HCT116 (cell line): ENCODE data around the gene TMEM51. TPM values are rescaled to one million over a fixed set of nuclear protein-coding genes. Genes with fewer than 3 reads are reported as not detected.

Experiments
- ATAC-seq: fragments of 200-7000 bp; cut with Tn5 transposase; 2 replicates; pipeline ENCODE4 v1.9.1; 2020; ENCODE audit warnings: mild to moderate bottlenecking, moderate library complexity
- BruUV-seq: library from RNA; stranded (reverse); fragments of 400-500 nt; replicated peaks from 2 replicates; lab custom pipeline; 2021; lab: Mats Ljungman, UMichigan
- CTCF ChIA-PET: fragments of 300-600 bp; sonication (Branson Sonifier 250); formaldehyde crosslinking; loops from one replicate; lab custom pipeline; 2021; ENCODE audit warnings: antibody characterized with exemption; lab: Charles Lee
- POLR2A ChIA-PET: fragments of 300-600, 350-600 bp; sonication (Branson Sonifier 250); formaldehyde crosslinking; loops from one replicate; lab custom pipeline; 2021; ENCODE audit warnings: antibody characterized with exemption; lab: Charles Lee
- RAD21 ChIA-PET, 2 experiments: fragments of 300-600 bp; sonication (Branson Sonifier 250); formaldehyde crosslinking; loops; one replicate each; lab custom pipeline; 2023; ENCODE audit warnings: low total read pairs in 2 of 2; ENCODE audit not compliant: uncharacterized antibody in 2 of 2, unreplicated experiment in 2 of 2, low non-redundant PET in 1 of 2; lab: Charles Lee
- DNase-seq: peaks from one replicate; pipeline ENCODE4 v3.0.0-alpha.2; 2010; ENCODE audit warnings: low read depth, low spot score
- H2AFZ ChIP-seq: fragments of 200-600 bp; shearing (Covaris generic), sonication (generic); 2 replicates; pipeline ENCODE4 v1.6.1; 2017; ENCODE audit warnings: low read depth, mixed run types, mixed read lengths, antibody characterized with exemption, low read length; ENCODE audit not compliant: poor library complexity, severe bottlenecking
- H3K27ac ChIP-seq: 2 replicates; pipeline ENCODE4 v1.5.1; 2012; ENCODE audit warnings: low read depth, low read length
- H3K27me3 ChIP-seq: fragments of 200-600 bp; sonication (generic); 2 replicates; pipeline ENCODE4 v1.6.1; 2016; ENCODE audit warnings: mixed run types, low read length, mixed read lengths; ENCODE audit not compliant: insufficient read depth
- H3K36me3 ChIP-seq, 2 experiments: fragments of 200-500 bp in 1 of 2; fragments of 200-600 bp in 1 of 2; sonication (Bioruptor generic) in 1 of 2; sonication (generic) in 1 of 2; 2 replicates each; pipeline versions ENCODE4 v1.5.1 to v1.6.1; 2014 to 2016; ENCODE audit warnings: low read length in 2 of 2, inconsistent platforms in 1 of 2, mixed read lengths in 1 of 2, mixed run types in 1 of 2; ENCODE audit not compliant: insufficient read depth in 2 of 2, control insufficient read depth in 1 of 2
- H3K4me1 ChIP-seq, 2 experiments: fragments of 200-600 bp in 1 of 2; sonication (generic) in 1 of 2; 2 replicates each; pipeline versions ENCODE4 v1.5.1 to v1.6.1; 2012 to 2017; ENCODE audit warnings: low read length in 2 of 2, inconsistent platforms in 1 of 2, mild to moderate bottlenecking in 1 of 2, mixed read lengths in 1 of 2, mixed run types in 1 of 2, moderate library complexity in 1 of 2; ENCODE audit not compliant: insufficient read depth in 2 of 2, control insufficient read depth in 1 of 2
- H3K4me2 ChIP-seq: fragments of 200-600 bp; sonication (generic); 2 replicates; pipeline ENCODE4 v1.6.1; 2017; ENCODE audit warnings: mixed run types, low read length, mixed read lengths
- H3K4me3 ChIP-seq, 2 experiments: fragments of 200-600 bp in 1 of 2; sonication (generic) in 1 of 2; replicated peaks in 1 of 2; 2 replicates each; pipeline ENCODE4 v1.5.1; 2011 to 2016; ENCODE audit warnings: low read length in 2 of 2, control low read depth in 1 of 2, low read depth in 1 of 2, mild to moderate bottlenecking in 1 of 2, mixed read lengths in 1 of 2, mixed run types in 1 of 2
- H3K79me2 ChIP-seq: fragments of 200-600 bp; sonication (generic); 2 replicates; pipeline ENCODE4 v1.6.1; 2017; ENCODE audit warnings: mild to moderate bottlenecking, mixed run types, low read length, moderate library complexity, mixed read lengths; ENCODE audit not compliant: insufficient read depth
- H3K9ac ChIP-seq: fragments of 200-600 bp; sonication (generic); 2 replicates; pipeline ENCODE4 v1.6.1; 2016; ENCODE audit warnings: low read length, mixed read lengths
- H3K9me2 ChIP-seq: fragments of 200-600 bp; sonication (generic), shearing (Covaris generic); 2 replicates; pipeline ENCODE4 v1.6.1; 2017; ENCODE audit warnings: mixed run types, mild to moderate bottlenecking, moderate library complexity; ENCODE audit not compliant: insufficient read depth
- H3K9me3 ChIP-seq, 2 experiments: fragments of 200-500 bp in 1 of 2; fragments of 200-600 bp in 1 of 2; sonication (Bioruptor generic) in 1 of 2; sonication (generic) in 1 of 2; 2 replicates each; pipeline ENCODE4 v1.6.1; 2014 to 2017; ENCODE audit warnings: low read length in 2 of 2, mixed read lengths in 2 of 2, inconsistent platforms in 1 of 2, low read depth in 1 of 2, mild to moderate bottlenecking in 1 of 2, mixed run types in 1 of 2, moderate library complexity in 1 of 2; ENCODE audit not compliant: control insufficient read depth in 1 of 2, insufficient read depth in 1 of 2
- H4K20me1 ChIP-seq: fragments of 200-600 bp; sonication (generic), shearing (Covaris generic); 2 replicates; pipeline ENCODE4 v1.6.1; 2017; ENCODE audit warnings: mixed run types, mild to moderate bottlenecking, moderate library complexity; ENCODE audit not compliant: insufficient read depth
- CTCF ChIP-seq, 3 experiments: fragments of 200-600 bp in 1 of 3; sonication (generic) in 1 of 3; IDR thresholded peaks in 2 of 3; conservative IDR thresholded peaks in 1 of 3; 2 replicates each; pipeline ENCODE4 v1.5.1; 2012 to 2017; ENCODE audit warnings: low read depth in 2 of 3, low read length in 2 of 3, antibody characterized with exemption in 1 of 3, borderline replicate concordance in 1 of 3, control low read depth in 1 of 3, mild to moderate bottlenecking in 1 of 3, mixed read lengths in 1 of 3, mixed run types in 1 of 3, moderate library complexity in 1 of 3; ENCODE audit not compliant: insufficient read depth in 1 of 3
- SP1 ChIP-seq: IDR thresholded peaks from 2 replicates; pipeline ENCODE4 v1.6.1; 2012; ENCODE audit warnings: low read depth
- YY1 ChIP-seq: IDR thresholded peaks from 2 replicates; pipeline ENCODE4 v1.6.1; 2011; ENCODE audit warnings: low read length, low read depth, moderate library complexity, mild to moderate bottlenecking; ENCODE audit not compliant: insufficient replicate concordance; ENCODE audit errors: extremely low read depth
- intact Hi-C: fragments of 100-400 bp; cut with micrococcal nuclease; formaldehyde crosslinking; loops from 2 replicates; pipeline ENCODE4 v1.10.0; 2022
- total RNA-seq: library from RNA; stranded (reverse); gene quantifications from one replicate; pipeline ENCODE4 v1.2.1, GENCODE V29; 2021; ENCODE audit not compliant: unreplicated experiment
- TF ChIP-seq, protein P1 (sequence below): IDR thresholded peaks from 2 replicates; pipeline ENCODE4 v1.6.1; 2012; ENCODE audit warnings: low read depth

Gene TMEM51
- total RNA-seq, 1 experiment from 2014 or later = 16.6 TPM

DNA sequence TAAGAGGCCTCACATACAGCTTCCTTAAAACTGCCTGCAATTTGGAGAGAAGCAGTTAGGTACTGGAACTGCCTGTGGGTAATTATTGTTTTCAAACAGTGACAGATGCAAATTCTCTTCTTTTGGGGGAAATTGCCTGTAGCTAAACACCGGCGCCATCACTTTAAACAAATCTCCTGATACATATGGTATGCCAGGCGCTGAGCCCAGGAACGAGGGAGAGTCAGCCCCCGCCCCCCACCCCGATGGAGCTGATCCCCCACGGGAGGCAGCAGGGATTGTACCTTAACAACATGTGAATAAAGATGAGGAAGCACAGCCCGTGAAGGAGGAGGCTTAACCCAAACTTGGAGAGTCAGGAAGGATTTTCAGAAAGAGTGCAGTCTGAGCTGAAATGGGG, 7.1 kb downstream of the TMEM51 start:
- Histone ChIP-seq H3K4me2 (no peak overlapping the region), H3K27ac (no peak overlapping the region), H3K36me3 (no peaks in the 10 kb centered on the region), H2AFZ (no peak overlapping the region), H3K4me1 (peaks cover 7 to 33% of the 10 kb centered on the region in 2 experiments; a peak in 2 of 4 replicates), H3K79me2 (peaks cover 96% of the 10 kb centered on the region), H4K20me1 (peaks cover 3% of the 10 kb centered on the region; the same call in 1 of the 2 replicates), H3K9me2 (no peaks in the 10 kb centered on the region), H3K27me3 (no peaks in the 10 kb centered on the region), H3K9me3 (no peaks in the 10 kb centered on the region), H3K4me3 (no peak overlapping the region), H3K9ac (no peak overlapping the region)
- intact Hi-C loops = no loop called here
- POLR2A ChIA-PET = no interaction called here
- TF ChIP-seq YY1 = no peak
- no peak for TF ChIP-seq SP1
- TF ChIP-seq, protein P1, sequence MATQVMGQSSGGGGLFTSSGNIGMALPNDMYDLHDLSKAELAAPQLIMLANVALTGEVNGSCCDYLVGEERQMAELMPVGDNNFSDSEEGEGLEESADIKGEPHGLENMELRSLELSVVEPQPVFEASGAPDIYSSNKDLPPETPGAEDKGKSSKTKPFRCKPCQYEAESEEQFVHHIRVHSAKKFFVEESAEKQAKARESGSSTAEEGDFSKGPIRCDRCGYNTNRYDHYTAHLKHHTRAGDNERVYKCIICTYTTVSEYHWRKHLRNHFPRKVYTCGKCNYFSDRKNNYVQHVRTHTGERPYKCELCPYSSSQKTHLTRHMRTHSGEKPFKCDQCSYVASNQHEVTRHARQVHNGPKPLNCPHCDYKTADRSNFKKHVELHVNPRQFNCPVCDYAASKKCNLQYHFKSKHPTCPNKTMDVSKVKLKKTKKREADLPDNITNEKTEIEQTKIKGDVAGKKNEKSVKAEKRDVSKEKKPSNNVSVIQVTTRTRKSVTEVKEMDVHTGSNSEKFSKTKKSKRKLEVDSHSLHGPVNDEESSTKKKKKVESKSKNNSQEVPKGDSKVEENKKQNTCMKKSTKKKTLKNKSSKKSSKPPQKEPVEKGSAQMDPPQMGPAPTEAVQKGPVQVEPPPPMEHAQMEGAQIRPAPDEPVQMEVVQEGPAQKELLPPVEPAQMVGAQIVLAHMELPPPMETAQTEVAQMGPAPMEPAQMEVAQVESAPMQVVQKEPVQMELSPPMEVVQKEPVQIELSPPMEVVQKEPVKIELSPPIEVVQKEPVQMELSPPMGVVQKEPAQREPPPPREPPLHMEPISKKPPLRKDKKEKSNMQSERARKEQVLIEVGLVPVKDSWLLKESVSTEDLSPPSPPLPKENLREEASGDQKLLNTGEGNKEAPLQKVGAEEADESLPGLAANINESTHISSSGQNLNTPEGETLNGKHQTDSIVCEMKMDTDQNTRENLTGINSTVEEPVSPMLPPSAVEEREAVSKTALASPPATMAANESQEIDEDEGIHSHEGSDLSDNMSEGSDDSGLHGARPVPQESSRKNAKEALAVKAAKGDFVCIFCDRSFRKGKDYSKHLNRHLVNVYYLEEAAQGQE = no peak
- TF ChIP-seq CTCF (IDR thresholded peaks at IDR 0.05 in 2 of 3, conservative IDR thresholded peaks at IDR 0.05 in 1 of 3; ENCODE audit: borderline replicate concordance in 1 of 3, insufficient read depth in 1 of 3, low read depth in 2 of 3, low read length in 2 of 3) = no peak
- BruUV-seq = no TSS peak
- CTCF ChIA-PET = interaction anchor here (1.0 kb wide), 1 partner anchor 8 kb away, joined by 3 read pairs; no protein-coding TSS in a partner anchor
- DNase-seq (no peak), ATAC-seq (no peak)
- RAD21 ChIA-PET = no interaction called here
